IPS-15b (cell line): Measurements from ENCODE around the gene C19orf25.

Source experiments
- H3K27me3 ChIP-seq: one replicate; pipeline ENCODE4 v1.6.1; 2013; ENCODE audit warnings: low read length; ENCODE audit not compliant: control insufficient read depth, insufficient read depth
- H3K36me3 ChIP-seq: one replicate; pipeline ENCODE4 v1.6.1; 2013; ENCODE audit warnings: low read length; ENCODE audit not compliant: control insufficient read depth, insufficient read depth
- H3K4me1 ChIP-seq: one replicate; pipeline ENCODE4 v1.6.1; 2013; ENCODE audit warnings: mild to moderate bottlenecking, low read length; ENCODE audit not compliant: control insufficient read depth, insufficient read depth
- H3K4me3 ChIP-seq: one replicate; pipeline ENCODE4 v1.5.1; 2013; ENCODE audit warnings: low read depth, low read length
- H3K9ac ChIP-seq: one replicate; pipeline ENCODE4 v1.6.1; 2013; ENCODE audit warnings: low read depth, mild to moderate bottlenecking, low read length
- H3K9me3 ChIP-seq: one replicate; pipeline ENCODE4 v1.6.1; 2013; ENCODE audit warnings: mild to moderate bottlenecking, low read length; ENCODE audit not compliant: control insufficient read depth, insufficient read depth

Gene C19orf25

GRCh38 chr19:1451916-1452801 is 26.9 kb downstream of the C19orf25 start:
- Histone ChIP-seq H3K9me3 (no peaks in the 10 kb centered on the region), H3K36me3 (no peaks in the 10 kb centered on the region), H3K4me3 (no peak overlapping the region), H3K4me1 (no peaks in the 10 kb centered on the region), H3K27me3 (peaks cover 67% of the 10 kb centered on the region), H3K9ac (no peak overlapping the region)

GRCh38 chr19:1450735-1451731 is 28.0 kb downstream of the C19orf25 start:
- Histone ChIP-seq H3K4me1 (no peaks in the 10 kb centered on the region), H3K4me3 (peak overlapping the region; percentile 8), H3K27me3 (peaks cover 66% of the 10 kb centered on the region)

GRCh38 chr19:1449467-1450442 is 29.3 kb downstream of the C19orf25 start, which contains the start of gene APC2:
APC2 (plus strand) TSS chr19:1450121; CDS start chr19:1453002, 2,881 bp downstream.
- Histone ChIP-seq H3K36me3 (no peaks in the 10 kb centered on the region), H3K27me3 (peaks cover 66% of the 10 kb centered on the region), H3K9ac (no peak within 1 kb of the TSS), H3K4me1 (no peaks in the 10 kb centered on the region), H3K9me3 (no peaks in the 10 kb centered on the region), H3K4me3 (peak within 1 kb of the TSS; percentile 39)

More at GRCh38 chr19:1450735-1451731, 28.0 kb downstream of the C19orf25 start:
- Histone ChIP-seq H3K9me3 (no peaks in the 10 kb centered on the region), H3K36me3 (no peaks in the 10 kb centered on the region), H3K9ac (no peak overlapping the region)

GRCh38 chr19:1447944-1448343 is 31.1 kb downstream of the C19orf25 start:
- Histone ChIP-seq H3K4me1 (peaks cover 3% of the 10 kb centered on the region), H3K9ac (no peak overlapping the region), H3K4me3 (no peak overlapping the region), H3K36me3 (no peaks in the 10 kb centered on the region), H3K27me3 (peaks cover 56% of the 10 kb centered on the region), H3K9me3 (no peaks in the 10 kb centered on the region)

- Histone ChIP-seq H3K4me1 (peaks cover 3% of the 10 kb centered on the region), H3K9ac (no peak overlapping the region), H3K4me3 (no peak overlapping the region), H3K27me3 (peaks cover 52% of the 10 kb centered on the region), H3K36me3 (no peaks in the 10 kb centered on the region), H3K9me3 (no peaks in the 10 kb centered on the region)
Measured at GRCh38 chr19:1447504-1447903, 31.5 kb downstream of the C19orf25 start.

GRCh38 chr19:1446713-1447481 is 32.1 kb downstream of the C19orf25 start:
- peak overlapping the region; percentile 32 for H3K4me3 ChIP-seq
- peaks cover 5% of the 10 kb centered on the region for H3K36me3 ChIP-seq
- H3K27me3 ChIP-seq, result peaks cover 46% of the 10 kb centered on the region
- no peaks in the 10 kb centered on the region for H3K9me3 ChIP-seq
- H3K4me1 ChIP-seq, result peaks cover 3% of the 10 kb centered on the region
- no peak overlapping the region for H3K9ac ChIP-seq

- H3K9ac ChIP-seq, result no peak overlapping the region
- H3K4me3 ChIP-seq, result peak overlapping the region; percentile 58
- H3K27me3 ChIP-seq, result peaks cover 41% of the 10 kb centered on the region
- peaks cover 12% of the 10 kb centered on the region for H3K36me3 ChIP-seq
- H3K4me1 ChIP-seq, result peaks cover 3% of the 10 kb centered on the region
- no peaks in the 10 kb centered on the region for H3K9me3 ChIP-seq
Measured at GRCh38 chr19:1445932-1446712, 32.9 kb downstream of the C19orf25 start.

- H3K4me3 ChIP-seq, result peak overlapping the region; percentile 58
- no peak overlapping the region for H3K9ac ChIP-seq
Measured at GRCh38 chr19:1445185-1445931, 33.7 kb downstream of the C19orf25 start.

GRCh38 chr19:1441677-1442438 is 37.2 kb downstream of the C19orf25 start:
- Histone ChIP-seq H3K9ac (no peak overlapping the region), H3K27me3 (peaks cover 3% of the 10 kb centered on the region), H3K4me1 (peaks cover 3% of the 10 kb centered on the region), H3K4me3 (no peak overlapping the region), H3K9me3 (no peaks in the 10 kb centered on the region), H3K36me3 (peaks cover 30% of the 10 kb centered on the region)

More at GRCh38 chr19:1445185-1445931, 33.7 kb downstream of the C19orf25 start:
- Histone ChIP-seq H3K27me3 (peaks cover 33% of the 10 kb centered on the region), H3K9me3 (no peaks in the 10 kb centered on the region), H3K36me3 (peaks cover 20% of the 10 kb centered on the region), H3K4me1 (peaks cover 3% of the 10 kb centered on the region)
